Natural killer cell (primary cell): ENCODE data around the gene TYW1. TPM values are rescaled to one million over a fixed set of nuclear protein-coding genes. Genes with fewer than 3 reads are reported as not detected.
"Not testable (repeated sequence)": the region's sequence is repeated elsewhere in the genome, so short reads cannot be mapped to it uniquely, and the experiment has no call there.

Experiments
- ATAC-seq, 3 donors: fragments of 150-1000 bp in 2 of 3; fragments of 200-7000 bp in 1 of 3; cut with Tn5 transposase; 1 replicate in 1 of 3; 2 replicates in 2 of 3; pipeline ENCODE4 v1.10.0; 2021; ENCODE audit warnings: mild to moderate bottlenecking in 2 of 3, moderate library complexity in 2 of 3
- DNase-seq, 2 donors: peaks; one replicate each; pipeline versions ENCODE4 v3.0.0 to v3.0.0-alpha.2; 2013 to 2021; ENCODE audit warnings: mixed read lengths in 1 of 2
- H3K27ac ChIP-seq: one replicate; pipeline ENCODE4 v1.5.1; 2013; ENCODE audit warnings: mild to moderate bottlenecking, low read length
- H3K27me3 ChIP-seq: one replicate; pipeline ENCODE4 v1.6.1; 2013; ENCODE audit warnings: low read length; ENCODE audit not compliant: control insufficient read depth, insufficient read depth
- H3K36me3 ChIP-seq: one replicate; pipeline ENCODE4 v1.6.1; 2013; ENCODE audit warnings: low read length; ENCODE audit not compliant: control insufficient read depth, insufficient read depth
- H3K4me1 ChIP-seq: one replicate; pipeline ENCODE4 v1.6.1; 2013; ENCODE audit warnings: low read length; ENCODE audit not compliant: control insufficient read depth, insufficient read depth
- H3K4me3 ChIP-seq: one replicate; pipeline ENCODE4 v1.5.1; 2013; ENCODE audit warnings: low read length
- H3K9me3 ChIP-seq: one replicate; pipeline ENCODE4 v1.6.1; 2013; ENCODE audit warnings: low read length; ENCODE audit not compliant: control insufficient read depth, insufficient read depth
- H3K27ac Mint-ChIP-seq, 2 donors: one replicate each; pipeline ENCODE4 v1.8.0; 2022; ENCODE audit warnings: mild to moderate bottlenecking in 2 of 2, mixed read lengths in 2 of 2, moderate library complexity in 1 of 2
- H3K27me3 Mint-ChIP-seq, 2 donors: one replicate each; pipeline ENCODE4 v1.8.0; 2022; ENCODE audit warnings: low read depth in 2 of 2, mixed read lengths in 2 of 2
- H3K36me3 Mint-ChIP-seq: one replicate; pipeline ENCODE4 v1.8.0; 2022; ENCODE audit warnings: mixed read lengths
- H3K4me1 Mint-ChIP-seq, 2 donors: one replicate each; pipeline ENCODE4 v1.8.0; 2022; ENCODE audit warnings: mixed read lengths in 2 of 2
- H3K4me3 Mint-ChIP-seq: one replicate; pipeline ENCODE4 v1.8.0; 2022; ENCODE audit warnings: mild to moderate bottlenecking, moderate library complexity, mixed read lengths
- H3K9me3 Mint-ChIP-seq, 2 donors: one replicate each; pipeline ENCODE4 v1.8.0; 2022; ENCODE audit warnings: mixed read lengths in 2 of 2
- CTCF ChIP-seq: fragments of 200-600 bp; IDR thresholded peaks from one replicate; pipeline ENCODE4 v1.8.0; 2022; ENCODE audit warnings: antibody characterized with exemption
- WGBS: methylation state at CpG from one replicate; pipeline ENCODE4 v1.1.7; 2013; ENCODE audit warnings: missing lambda C conversion rate; ENCODE audit not compliant: insufficient coverage; 5-methylcytosine and 5-hydroxymethylcytosine counted together
- intact Hi-C: fragments of 100-400 bp; cut with micrococcal nuclease; formaldehyde crosslinking; loops from one replicate; pipeline ENCODE4 v1.14.2; 2022
- total RNA-seq, 4 donors: library from RNA; stranded (reverse); fragments of 120-200 nt in 1 of 4; gene quantifications; one replicate each; pipeline versions ENCODE4 v1.2.3 to v1.2.4, GENCODE V29; 2013 to 2022

TYW1 gene
- total RNA-seq, 3 donors from 2014 or later (not counting 1 experiment from before 2014, with no cell fraction given): 16.6 to 27.0 (median 16.9) TPM

GRCh38 chr7:67248364-67248763 is 251.7 kb downstream of the TYW1 start:
- H3K9me3 Mint-ChIP-seq, DNase-seq, H3K36me3 ChIP-seq, H3K36me3 Mint-ChIP-seq, H3K4me3 Mint-ChIP-seq, ATAC-seq, H3K4me1 ChIP-seq, H3K4me3 ChIP-seq, H3K27me3 ChIP-seq, H3K27ac Mint-ChIP-seq, H3K4me1 Mint-ChIP-seq, H3K27me3 Mint-ChIP-seq, H3K27ac ChIP-seq, intact Hi-C loops: not testable (repeated sequence)
- 100% methylated on average over 2 of the region's 5 CpGs for WGBS
- H3K9me3 ChIP-seq: peaks cover 15% of the 10 kb centered on the region

- Histone ChIP-seq H3K36me3 (no peaks in the 10 kb centered on the region), H3K27me3 (no peaks in the 10 kb centered on the region), H3K4me1 (no peaks in the 10 kb centered on the region), H3K27ac (no peak overlapping the region), H3K9me3 (peaks cover 15% of the 10 kb centered on the region), H3K4me3 (no peak overlapping the region)
- intact Hi-C loops: no loop called here
- DNase-seq (no peak), ATAC-seq (no peak)
- Mint-ChIP-seq H3K27ac (no peak overlapping the region), H3K9me3 (peaks cover 2 to 3% of the 10 kb centered on the region in 2 donors), H3K4me3 (no peak overlapping the region), H3K4me1 (no peaks in the 10 kb centered on the region), H3K27me3 (no peaks in the 10 kb centered on the region), H3K36me3 (no peaks in the 10 kb centered on the region)
- TF ChIP-seq CTCF: no peak
- WGBS: 91% methylated on average over 1 of the region's 1 CpG
These were observed 255.4 kb downstream of the TYW1 start for GRCh38 chr7:67251986-67252558.

DNA sequence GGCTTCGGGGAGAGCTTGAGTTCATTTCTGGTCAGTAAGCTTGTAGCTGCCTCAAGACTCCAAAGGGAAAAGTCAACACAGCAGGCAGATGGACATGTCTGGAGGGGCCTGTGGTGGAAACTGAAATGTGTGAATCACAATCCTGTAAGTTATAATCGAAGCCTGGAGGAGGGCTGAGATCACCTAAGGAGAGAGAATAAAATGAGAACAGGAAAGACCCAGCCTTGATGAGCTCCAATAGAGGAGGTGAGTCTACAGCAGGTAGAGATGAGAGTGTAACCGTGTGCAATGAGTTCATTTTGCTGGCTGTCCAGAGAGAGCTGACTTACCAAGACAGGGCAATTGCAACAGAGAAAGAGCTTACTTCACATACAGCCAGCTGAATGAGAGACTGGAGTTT is 258.4 kb downstream of the TYW1 start:
- H3K4me1 Mint-ChIP-seq, H3K4me1 ChIP-seq, H3K9me3 Mint-ChIP-seq, H3K4me3 Mint-ChIP-seq, ATAC-seq, DNase-seq, intact Hi-C loops, H3K4me3 ChIP-seq, H3K27me3 ChIP-seq, H3K27ac Mint-ChIP-seq, H3K36me3 ChIP-seq, H3K27me3 Mint-ChIP-seq, H3K36me3 Mint-ChIP-seq, H3K27ac ChIP-seq: not testable (repeated sequence)
- peaks cover 15% of the 10 kb centered on the region for H3K9me3 ChIP-seq
- WGBS: 96% methylated on average over 2 of the region's 3 CpGs

DNA sequence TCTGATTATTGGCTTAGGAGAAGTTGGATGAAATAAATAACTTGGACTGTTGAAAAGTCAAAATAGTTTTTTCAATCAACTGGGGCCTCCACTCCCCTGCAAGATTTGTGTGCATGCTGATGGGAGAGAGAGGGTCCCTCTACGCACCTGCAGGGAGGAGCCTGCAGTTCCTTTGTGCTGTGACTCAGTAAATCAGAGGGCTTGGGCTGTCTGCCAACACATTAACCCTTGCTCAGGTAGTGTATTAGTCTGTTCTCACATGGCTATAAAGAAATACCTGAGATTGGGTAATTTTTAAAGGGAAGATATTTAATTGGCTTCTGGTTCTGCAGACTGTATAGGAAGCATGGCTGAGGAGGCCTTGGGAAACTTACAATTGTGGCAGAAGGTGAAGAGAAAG is 261.1 kb downstream of the TYW1 start:
- DNase-seq, H3K27ac Mint-ChIP-seq, H3K4me1 ChIP-seq, H3K27me3 ChIP-seq, H3K4me3 ChIP-seq, H3K27me3 Mint-ChIP-seq, intact Hi-C loops, ATAC-seq, H3K27ac ChIP-seq, H3K9me3 Mint-ChIP-seq, H3K36me3 Mint-ChIP-seq, H3K9me3 ChIP-seq, H3K36me3 ChIP-seq, H3K4me1 Mint-ChIP-seq, H3K4me3 Mint-ChIP-seq: not testable (repeated sequence)
- WGBS: 85% methylated on average over 1 of the region's 1 CpG

DNA sequence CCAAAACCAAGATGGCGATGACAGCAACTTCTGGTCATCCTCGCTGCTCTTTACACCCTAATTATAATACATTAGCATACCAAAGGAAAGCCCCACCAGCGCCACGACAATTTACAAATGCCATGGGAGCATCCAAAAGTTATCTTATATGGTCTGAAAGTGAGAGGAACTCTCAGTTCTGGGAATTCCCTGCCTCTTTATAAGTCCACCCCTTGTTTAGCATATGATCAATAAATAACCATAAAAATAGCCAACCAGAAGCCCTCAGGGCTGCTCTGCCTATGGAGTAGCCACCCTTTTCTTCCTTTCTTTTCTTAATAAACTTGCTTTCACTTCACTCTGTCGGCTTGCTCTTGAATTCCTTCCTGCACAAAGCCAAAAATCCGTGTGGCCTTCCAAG is 262.7 kb downstream of the TYW1 start:
- ATAC-seq, intact Hi-C loops: not testable (repeated sequence)

GRCh38 chr7:67260166-67260586 is 263.5 kb downstream of the TYW1 start:
- H3K27me3 Mint-ChIP-seq, H3K27me3 ChIP-seq, H3K9me3 ChIP-seq, H3K4me3 ChIP-seq, H3K36me3 Mint-ChIP-seq, H3K9me3 Mint-ChIP-seq, intact Hi-C loops, H3K36me3 ChIP-seq, H3K4me3 Mint-ChIP-seq, H3K27ac ChIP-seq, H3K4me1 ChIP-seq, ATAC-seq: not testable (repeated sequence)
- peaks cover 11% of the 10 kb centered on the region in 2 donors for H3K4me1 Mint-ChIP-seq
- H3K27ac Mint-ChIP-seq: peak overlapping the region in 1 of 2 donors; percentile 14
- peak in 1 of 2 donors; percentile 52 for DNase-seq
- 86% methylated on average over 5 of the region's 6 CpGs for WGBS

More for the DNA sequence above, 262.7 kb downstream of the TYW1 start:
- not testable (repeated sequence) for H3K36me3 Mint-ChIP-seq, H3K27ac ChIP-seq, H3K36me3 ChIP-seq, DNase-seq, H3K4me3 Mint-ChIP-seq, H3K9me3 Mint-ChIP-seq, H3K4me1 ChIP-seq, H3K27me3 ChIP-seq, H3K9me3 ChIP-seq, H3K27me3 Mint-ChIP-seq, H3K27ac Mint-ChIP-seq, H3K4me1 Mint-ChIP-seq, H3K4me3 ChIP-seq
- 94% methylated on average over 2 of the region's 6 CpGs for WGBS

DNA sequence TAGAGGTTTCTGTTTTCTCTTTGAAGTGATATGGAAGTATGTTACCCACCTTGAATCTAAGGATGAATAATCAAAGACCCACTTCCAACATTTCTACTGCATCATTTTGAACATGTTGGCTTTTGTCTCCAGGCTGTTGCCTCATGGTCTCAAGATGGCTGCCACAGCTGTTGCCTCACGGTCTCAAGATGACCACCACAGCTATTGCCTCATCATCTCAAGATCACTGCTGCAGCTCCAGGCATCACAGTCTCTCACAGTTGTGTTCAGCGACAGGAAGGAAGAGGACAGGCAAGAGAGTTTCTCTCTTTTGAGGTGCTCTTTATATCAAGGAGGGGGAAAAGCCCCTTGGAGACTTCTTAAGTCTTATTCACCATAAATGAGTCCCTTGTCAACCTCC is 267.4 kb downstream of the TYW1 start:
- DNase-seq, H3K9me3 ChIP-seq, H3K4me1 ChIP-seq, H3K9me3 Mint-ChIP-seq, ATAC-seq, H3K4me3 Mint-ChIP-seq, H3K4me3 ChIP-seq, H3K27ac Mint-ChIP-seq, H3K27ac ChIP-seq, intact Hi-C loops, H3K27me3 Mint-ChIP-seq, H3K36me3 Mint-ChIP-seq, H3K27me3 ChIP-seq, H3K36me3 ChIP-seq: not testable (repeated sequence)
- peaks cover 11% of the 10 kb centered on the region in 2 donors for H3K4me1 Mint-ChIP-seq
- WGBS: 88% methylated on average over 1 of the region's 2 CpGs
